Measurements from ENCODE around the gene ETS1.

- TF ChIP-seq, protein P1, sequence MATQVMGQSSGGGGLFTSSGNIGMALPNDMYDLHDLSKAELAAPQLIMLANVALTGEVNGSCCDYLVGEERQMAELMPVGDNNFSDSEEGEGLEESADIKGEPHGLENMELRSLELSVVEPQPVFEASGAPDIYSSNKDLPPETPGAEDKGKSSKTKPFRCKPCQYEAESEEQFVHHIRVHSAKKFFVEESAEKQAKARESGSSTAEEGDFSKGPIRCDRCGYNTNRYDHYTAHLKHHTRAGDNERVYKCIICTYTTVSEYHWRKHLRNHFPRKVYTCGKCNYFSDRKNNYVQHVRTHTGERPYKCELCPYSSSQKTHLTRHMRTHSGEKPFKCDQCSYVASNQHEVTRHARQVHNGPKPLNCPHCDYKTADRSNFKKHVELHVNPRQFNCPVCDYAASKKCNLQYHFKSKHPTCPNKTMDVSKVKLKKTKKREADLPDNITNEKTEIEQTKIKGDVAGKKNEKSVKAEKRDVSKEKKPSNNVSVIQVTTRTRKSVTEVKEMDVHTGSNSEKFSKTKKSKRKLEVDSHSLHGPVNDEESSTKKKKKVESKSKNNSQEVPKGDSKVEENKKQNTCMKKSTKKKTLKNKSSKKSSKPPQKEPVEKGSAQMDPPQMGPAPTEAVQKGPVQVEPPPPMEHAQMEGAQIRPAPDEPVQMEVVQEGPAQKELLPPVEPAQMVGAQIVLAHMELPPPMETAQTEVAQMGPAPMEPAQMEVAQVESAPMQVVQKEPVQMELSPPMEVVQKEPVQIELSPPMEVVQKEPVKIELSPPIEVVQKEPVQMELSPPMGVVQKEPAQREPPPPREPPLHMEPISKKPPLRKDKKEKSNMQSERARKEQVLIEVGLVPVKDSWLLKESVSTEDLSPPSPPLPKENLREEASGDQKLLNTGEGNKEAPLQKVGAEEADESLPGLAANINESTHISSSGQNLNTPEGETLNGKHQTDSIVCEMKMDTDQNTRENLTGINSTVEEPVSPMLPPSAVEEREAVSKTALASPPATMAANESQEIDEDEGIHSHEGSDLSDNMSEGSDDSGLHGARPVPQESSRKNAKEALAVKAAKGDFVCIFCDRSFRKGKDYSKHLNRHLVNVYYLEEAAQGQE (IDR thresholded peaks at IDR 0.05; ENCODE audit: low read depth): no peak
- TF ChIP-seq EGR1 (IDR thresholded peaks at IDR 0.05): no peak
- no peak for TF ChIP-seq RAD21 (IDR thresholded peaks at IDR 0.05; ENCODE audit: low read depth)
- no peak for TF ChIP-seq TAF1 (IDR thresholded peaks at IDR 0.05; ENCODE audit: low read depth)
Measured at GRCh38 chr11:128472128-128473089, 114.9 kb downstream of the ETS1 start.

All from Ishikawa (cell line).